Measurements from ENCODE around the gene ANKRD13D.
A peak's percentile ranks its signal among the peaks of the same experiment; 100 is the strongest.

The ANKRD13D gene

GRCh38 chr11:67332081-67332691 is 43.1 kb downstream of the ANKRD13D start:
- no peak for DNase-seq (ENCODE audit: insufficient read length, low spot score)
- FAIRE-seq = no peak
- TF ChIP-seq TAF1 (IDR thresholded peaks at IDR 0.05; ENCODE audit: low read depth, low read length) (no peak), POLR2AphosphoS5 (IDR thresholded peaks at IDR 0.05; ENCODE audit: low read depth, low read length) (no peak), PAX5 (IDR thresholded peaks at IDR 0.05; ENCODE audit: insufficient read depth, low read length, severe bottlenecking) (no peak), SPI1 (IDR thresholded peaks at IDR 0.05; ENCODE audit: low read depth, low read length) (no peak), POLR2A (IDR thresholded peaks at IDR 0.05; ENCODE audit: low read depth, low read length) (no peak), POU2F2 (IDR thresholded peaks at IDR 0.05; ENCODE audit: low read depth, low read length) (no peak)

- TF ChIP-seq TAF1 (IDR thresholded peaks at IDR 0.05; ENCODE audit: low read depth, low read length) (no peak), PAX5 (IDR thresholded peaks at IDR 0.05; ENCODE audit: insufficient read depth, low read length, severe bottlenecking) (no peak), SPI1 (IDR thresholded peaks at IDR 0.05; ENCODE audit: low read depth, low read length) (no peak), POLR2AphosphoS5 (IDR thresholded peaks at IDR 0.05; ENCODE audit: low read depth, low read length) (no peak), POU2F2 (IDR thresholded peaks at IDR 0.05; ENCODE audit: low read depth, low read length) (no peak), POLR2A (IDR thresholded peaks at IDR 0.05; ENCODE audit: low read depth, low read length) (no peak)
- no peak for DNase-seq (ENCODE audit: insufficient read length, low spot score)
- no peak for FAIRE-seq
Measured at GRCh38 chr11:67337257-67337656, 48.2 kb downstream of the ANKRD13D start.

DNA sequence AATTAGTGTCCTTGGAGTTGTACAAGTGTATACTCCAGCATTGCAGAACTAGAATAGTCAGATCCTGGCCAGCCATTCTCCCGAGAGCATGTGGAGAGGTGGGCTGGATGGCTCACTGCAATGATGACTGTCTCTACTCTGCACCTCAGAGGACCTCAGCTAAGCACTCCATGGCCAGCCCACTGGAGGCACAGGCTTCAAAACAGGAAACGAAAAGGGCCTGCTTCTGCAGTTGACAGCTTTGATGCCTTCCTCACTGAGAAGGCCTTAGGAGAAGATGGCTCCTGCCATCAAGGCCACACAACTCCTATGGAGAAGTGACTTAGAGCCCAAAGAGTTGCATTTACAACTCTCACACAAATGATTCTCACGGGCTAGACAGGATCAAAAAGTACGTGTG is 55.2 kb downstream of the ANKRD13D start:
- FAIRE-seq = peak; percentile 43
- no peak for TF ChIP-seq TAF1 (IDR thresholded peaks at IDR 0.05; ENCODE audit: low read depth, low read length)
- peak; percentile 70 for TF ChIP-seq SPI1 (IDR thresholded peaks at IDR 0.05; ENCODE audit: low read depth, low read length)
- DNase-seq (ENCODE audit: insufficient read length, low spot score) = no peak

- DNase-seq (ENCODE audit: insufficient read length, low spot score) (no peak), FAIRE-seq (no peak)
- no peak for TF ChIP-seq TAF1 (IDR thresholded peaks at IDR 0.05; ENCODE audit: low read depth, low read length)
- no peak for TF ChIP-seq SPI1 (IDR thresholded peaks at IDR 0.05; ENCODE audit: low read depth, low read length)
- no peak for TF ChIP-seq POLR2AphosphoS5 (IDR thresholded peaks at IDR 0.05; ENCODE audit: low read depth, low read length)
- TF ChIP-seq POLR2A (IDR thresholded peaks at IDR 0.05; ENCODE audit: low read depth, low read length) = no peak
- no peak for TF ChIP-seq PAX5 (IDR thresholded peaks at IDR 0.05; ENCODE audit: insufficient read depth, low read length, severe bottlenecking)
- TF ChIP-seq POU2F2 (IDR thresholded peaks at IDR 0.05; ENCODE audit: low read depth, low read length) = no peak
Measured at GRCh38 chr11:67345247-67345919, 56.3 kb downstream of the ANKRD13D start.

- no peak for DNase-seq (ENCODE audit: insufficient read length, low spot score)
- FAIRE-seq = no peak
- TF ChIP-seq POLR2AphosphoS5 (IDR thresholded peaks at IDR 0.05; ENCODE audit: low read depth, low read length) (no peak), POLR2A (IDR thresholded peaks at IDR 0.05; ENCODE audit: low read depth, low read length) (no peak), PAX5 (IDR thresholded peaks at IDR 0.05; ENCODE audit: insufficient read depth, low read length, severe bottlenecking) (no peak), TAF1 (IDR thresholded peaks at IDR 0.05; ENCODE audit: low read depth, low read length) (no peak), SPI1 (IDR thresholded peaks at IDR 0.05; ENCODE audit: low read depth, low read length) (no peak), POU2F2 (IDR thresholded peaks at IDR 0.05; ENCODE audit: low read depth, low read length) (no peak)
Measured at GRCh38 chr11:67345920-67346819, 57.1 kb downstream of the ANKRD13D start.

DNA sequence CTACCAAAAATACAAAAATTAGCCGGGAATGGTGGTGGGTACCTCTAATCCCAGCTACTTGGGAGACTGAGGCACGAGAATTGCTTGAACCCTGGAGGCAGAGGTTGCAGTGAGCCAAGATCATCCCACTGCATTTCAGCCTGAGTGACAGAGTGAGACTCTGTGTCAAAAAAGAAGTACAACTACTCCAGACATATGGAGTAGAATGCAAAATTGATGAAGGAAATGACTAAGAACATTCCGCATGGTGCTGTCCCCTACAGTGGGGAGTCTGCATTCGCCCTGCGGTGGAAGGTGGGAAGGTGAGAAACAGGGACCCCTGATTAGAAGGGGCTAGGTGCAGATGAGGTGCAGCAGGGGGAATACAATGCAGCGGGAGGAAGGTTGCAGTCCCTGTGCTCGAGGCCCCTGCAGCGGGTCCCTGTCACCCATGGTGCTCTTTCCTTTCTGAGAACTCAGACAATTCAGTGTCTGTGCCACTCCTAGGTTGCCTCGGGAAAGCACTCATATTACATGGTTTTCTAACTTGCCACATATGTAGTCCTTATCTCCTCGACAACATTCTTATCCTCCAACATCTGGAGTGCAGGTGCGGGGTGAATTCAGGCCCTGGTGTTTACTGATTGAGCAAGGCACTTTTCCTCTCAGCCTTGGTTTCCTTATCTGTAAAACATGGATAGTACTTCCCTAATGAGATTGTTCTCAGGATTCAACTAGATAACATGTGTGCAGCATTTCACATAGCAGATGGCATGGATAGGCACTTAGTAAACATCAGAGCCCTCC is 59.1 kb downstream of the ANKRD13D start:
- TF ChIP-seq TAF1 (IDR thresholded peaks at IDR 0.05; ENCODE audit: low read depth, low read length) = no peak
- peak; percentile 78 for TF ChIP-seq POU2F2 (IDR thresholded peaks at IDR 0.05; ENCODE audit: low read depth, low read length)
- no peak for TF ChIP-seq PAX5 (IDR thresholded peaks at IDR 0.05; ENCODE audit: insufficient read depth, low read length, severe bottlenecking)
- no peak for TF ChIP-seq SPI1 (IDR thresholded peaks at IDR 0.05; ENCODE audit: low read depth, low read length)
- no peak for TF ChIP-seq POLR2AphosphoS5 (IDR thresholded peaks at IDR 0.05; ENCODE audit: low read depth, low read length)
- FAIRE-seq = no peak
- no peak for DNase-seq (ENCODE audit: insufficient read length, low spot score)

- TF ChIP-seq TAF1 (IDR thresholded peaks at IDR 0.05; ENCODE audit: low read depth, low read length) (no peak), POLR2A (IDR thresholded peaks at IDR 0.05; ENCODE audit: low read depth, low read length) (no peak), PAX5 (IDR thresholded peaks at IDR 0.05; ENCODE audit: insufficient read depth, low read length, severe bottlenecking) (no peak), POU2F2 (IDR thresholded peaks at IDR 0.05; ENCODE audit: low read depth, low read length) (no peak), POLR2AphosphoS5 (IDR thresholded peaks at IDR 0.05; ENCODE audit: low read depth, low read length) (no peak), SPI1 (IDR thresholded peaks at IDR 0.05; ENCODE audit: low read depth, low read length) (no peak)
- FAIRE-seq (no peak), DNase-seq (ENCODE audit: insufficient read length, low spot score) (no peak)
Measured at GRCh38 chr11:67349036-67349435, 59.9 kb downstream of the ANKRD13D start.

GRCh38 chr11:67349457-67349856 is 60.4 kb downstream of the ANKRD13D start:
- DNase-seq (ENCODE audit: insufficient read length, low spot score) (no peak), FAIRE-seq (no peak)
- TF ChIP-seq POLR2A (IDR thresholded peaks at IDR 0.05; ENCODE audit: low read depth, low read length) = no peak

GRCh38 chr11:67349928-67350465 is 60.9 kb downstream of the ANKRD13D start:
- FAIRE-seq (no peak), DNase-seq (ENCODE audit: insufficient read length, low spot score) (no peak)
- TF ChIP-seq POLR2AphosphoS5 (IDR thresholded peaks at IDR 0.05; ENCODE audit: low read depth, low read length) (no peak), SPI1 (IDR thresholded peaks at IDR 0.05; ENCODE audit: low read depth, low read length) (peak; percentile 87)

Measured in GM12891 (cell line).